ENCODE measurements around the gene ATP5F1D.
"Not testable (repeated sequence)": the region's sequence is repeated elsewhere in the genome, so short reads cannot be mapped to it uniquely, and the experiment has no call there.

ATP5F1D gene

DNA sequence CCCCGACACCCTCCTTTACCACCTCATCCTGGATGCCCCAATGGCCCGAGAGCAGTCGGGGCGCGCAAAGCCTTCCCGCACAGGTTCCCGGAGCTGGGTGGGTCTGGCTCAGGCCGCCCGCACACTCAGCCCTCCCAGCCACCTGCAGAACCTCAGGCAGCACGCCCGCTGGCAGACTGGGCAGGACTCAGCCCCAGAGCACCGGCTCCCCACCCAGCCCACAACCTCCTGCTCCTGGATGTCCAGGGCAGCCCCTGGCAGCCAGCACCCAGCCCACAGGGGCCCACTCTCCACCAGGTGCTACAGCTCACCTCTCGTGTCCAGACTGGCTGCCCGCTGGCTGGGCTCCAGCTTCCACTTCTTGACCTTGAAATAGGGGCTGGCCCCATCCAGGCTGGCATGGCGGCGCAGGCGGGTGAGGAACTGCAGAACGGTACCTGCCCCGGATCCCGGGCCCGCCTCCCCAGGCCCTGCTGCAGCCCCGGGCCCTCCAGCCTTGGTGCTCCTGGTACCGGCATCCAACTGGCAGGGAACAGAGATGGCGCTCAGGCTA, 8.4 kb upstream of the ATP5F1D start:
- DNase-seq (ENCODE audit: low read depth): no peak

- no peak for DNase-seq (ENCODE audit: low read depth)
Observed at GRCh38 chr19:1234051-1234954, 7.2 kb upstream of the ATP5F1D start.

DNA sequence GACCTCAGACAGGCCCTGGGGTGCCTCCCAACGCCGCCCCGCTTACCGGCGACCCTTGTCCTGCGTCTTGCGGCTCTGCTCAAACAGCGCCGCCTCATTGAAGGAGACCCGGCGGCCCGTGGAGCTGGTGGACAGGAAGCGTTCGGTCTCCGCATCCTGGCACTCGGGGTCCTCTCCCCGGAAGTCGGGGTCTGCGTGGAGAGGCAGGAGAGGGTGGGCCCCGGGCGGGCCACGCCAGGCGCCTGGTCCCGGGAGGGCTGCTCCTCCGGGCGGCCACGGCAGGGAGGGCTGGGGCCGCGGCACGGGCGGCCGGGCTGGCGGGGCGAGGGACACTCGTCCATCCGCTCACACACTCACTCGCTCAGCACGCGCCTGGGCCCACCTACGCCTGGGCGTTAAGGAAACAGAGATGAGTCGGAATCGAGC, 6.6 kb upstream of the ATP5F1D start:
- no peak for DNase-seq (ENCODE audit: low read depth)

GRCh38 chr19:1235625-1236538, 5.7 kb upstream of the ATP5F1D start:
- no peak for DNase-seq (ENCODE audit: low read depth)

- no peak for DNase-seq (ENCODE audit: low read depth)
Observed at GRCh38 chr19:1236576-1236975, 5.0 kb upstream of the ATP5F1D start.

GRCh38 chr19:1237027-1237659, 4.4 kb upstream of the ATP5F1D start:
- no peak for DNase-seq (ENCODE audit: low read depth)

DNA sequence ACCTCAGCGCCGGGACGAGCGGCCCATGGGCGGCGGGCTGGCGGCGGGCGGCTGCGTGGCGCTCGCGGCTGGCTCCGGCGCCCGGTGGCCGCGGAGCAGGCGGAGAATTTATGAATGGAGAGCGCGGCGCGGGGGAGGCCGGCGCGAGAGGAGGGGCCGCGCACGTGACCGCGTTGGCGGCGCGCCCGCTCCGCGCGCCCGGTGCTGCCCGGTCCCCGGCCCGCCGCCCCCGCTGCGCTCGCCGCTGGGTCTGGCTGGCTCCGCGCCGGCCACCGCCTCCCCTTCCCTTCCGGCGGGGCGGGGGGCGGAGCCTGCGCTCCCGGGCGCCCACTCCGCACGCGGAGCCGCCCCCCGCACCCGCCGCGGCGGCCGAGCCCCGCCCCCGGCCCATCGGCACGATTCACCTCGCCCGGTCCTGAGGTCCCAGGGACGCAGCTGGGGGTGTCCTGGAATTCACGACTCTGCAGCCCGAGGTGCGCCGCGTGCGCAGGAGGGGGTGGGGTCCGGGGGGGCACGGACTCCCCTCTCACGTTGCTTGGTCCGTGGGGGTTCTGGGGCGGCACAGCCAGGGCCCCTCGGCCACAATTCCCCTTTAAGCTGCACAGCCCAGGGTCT, 3.7 kb upstream of the ATP5F1D start, which contains the start of gene CBARP:
CBARP (minus strand) TSS at position 252 of the 615 bp plus-strand sequence. CDS start 1,905 bp downstream, outside the sequence.
- no peak for DNase-seq (ENCODE audit: low read depth)

GRCh38 chr19:1238369-1239303, 2.9 kb upstream of the ATP5F1D start:
- no peak for DNase-seq (ENCODE audit: low read depth)

- DNase-seq (ENCODE audit: low read depth): no peak
Observed at GRCh38 chr19:1239420-1239795, 2.1 kb upstream of the ATP5F1D start.

GRCh38 chr19:1239796-1240737, 1.5 kb upstream of the ATP5F1D start:
- DNase-seq (ENCODE audit: low read depth): peak; percentile 94

DNA sequence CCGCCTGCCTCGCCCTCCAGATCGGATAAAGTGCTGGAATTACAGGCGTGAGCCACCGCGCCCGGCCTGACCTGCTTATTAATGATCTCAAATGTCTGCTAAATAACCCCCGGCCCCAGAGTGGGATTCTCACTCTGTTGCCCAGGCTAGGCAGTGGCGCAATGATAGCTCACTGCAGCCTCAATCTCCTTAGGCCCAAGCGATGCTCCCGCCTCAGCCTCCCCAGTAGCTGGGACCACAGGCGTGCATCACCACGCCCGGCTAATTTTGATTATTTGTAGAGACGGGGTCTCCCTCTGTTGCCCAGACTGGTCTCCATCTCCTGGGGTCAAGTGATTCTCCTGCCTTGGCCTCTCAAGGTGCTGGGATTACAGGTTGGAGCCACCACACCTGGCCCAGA, 626 bp upstream of the ATP5F1D start:
- DNase-seq (ENCODE audit: low read depth): no peak

- peak; percentile 79 for DNase-seq (ENCODE audit: low read depth)
Observed at GRCh38 chr19:1243768-1244692, 2.5 kb downstream of the ATP5F1D start.

DNA sequence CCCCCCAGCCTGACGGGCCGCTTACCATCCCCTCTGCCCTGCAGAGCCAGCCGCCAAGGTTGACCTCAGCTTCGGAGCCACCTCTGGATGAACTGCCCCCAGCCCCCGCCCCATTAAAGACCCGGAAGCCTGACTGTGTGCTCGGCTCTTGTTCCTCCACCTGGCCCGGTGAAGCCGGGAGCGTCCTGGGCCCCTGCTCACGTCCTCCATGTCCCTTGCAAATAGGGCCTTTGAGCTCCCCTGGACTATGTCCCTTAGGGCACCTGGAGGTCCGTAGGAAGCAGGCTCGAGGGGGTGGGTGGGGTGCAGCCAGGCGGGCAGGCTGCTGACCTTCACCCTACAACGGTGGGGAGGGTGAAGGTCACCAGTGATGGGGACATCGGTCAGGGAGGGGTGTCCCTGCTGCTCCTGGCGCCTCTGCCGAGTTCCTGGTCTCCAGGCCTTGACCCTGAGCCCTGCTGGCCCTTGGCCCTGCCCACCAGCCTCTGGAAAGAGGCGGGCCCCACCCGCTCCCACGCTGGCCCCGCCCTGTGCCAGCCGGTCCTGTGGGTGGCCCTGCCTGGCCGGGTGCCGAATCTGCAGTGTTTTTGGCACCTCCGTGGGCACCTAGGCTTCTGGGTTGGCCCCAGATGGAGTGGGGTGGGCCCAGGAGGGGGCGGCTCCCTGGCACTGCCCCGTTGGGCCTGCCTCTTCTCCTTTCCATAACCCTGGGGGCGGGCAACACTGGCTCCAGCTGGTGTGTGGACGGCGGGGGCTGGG, 3.3 kb downstream of the ATP5F1D start:
- no peak for DNase-seq (ENCODE audit: low read depth)

- DNase-seq (ENCODE audit: low read depth): no peak
Observed at GRCh38 chr19:1245494-1246264, 4.1 kb downstream of the ATP5F1D start.

DNA sequence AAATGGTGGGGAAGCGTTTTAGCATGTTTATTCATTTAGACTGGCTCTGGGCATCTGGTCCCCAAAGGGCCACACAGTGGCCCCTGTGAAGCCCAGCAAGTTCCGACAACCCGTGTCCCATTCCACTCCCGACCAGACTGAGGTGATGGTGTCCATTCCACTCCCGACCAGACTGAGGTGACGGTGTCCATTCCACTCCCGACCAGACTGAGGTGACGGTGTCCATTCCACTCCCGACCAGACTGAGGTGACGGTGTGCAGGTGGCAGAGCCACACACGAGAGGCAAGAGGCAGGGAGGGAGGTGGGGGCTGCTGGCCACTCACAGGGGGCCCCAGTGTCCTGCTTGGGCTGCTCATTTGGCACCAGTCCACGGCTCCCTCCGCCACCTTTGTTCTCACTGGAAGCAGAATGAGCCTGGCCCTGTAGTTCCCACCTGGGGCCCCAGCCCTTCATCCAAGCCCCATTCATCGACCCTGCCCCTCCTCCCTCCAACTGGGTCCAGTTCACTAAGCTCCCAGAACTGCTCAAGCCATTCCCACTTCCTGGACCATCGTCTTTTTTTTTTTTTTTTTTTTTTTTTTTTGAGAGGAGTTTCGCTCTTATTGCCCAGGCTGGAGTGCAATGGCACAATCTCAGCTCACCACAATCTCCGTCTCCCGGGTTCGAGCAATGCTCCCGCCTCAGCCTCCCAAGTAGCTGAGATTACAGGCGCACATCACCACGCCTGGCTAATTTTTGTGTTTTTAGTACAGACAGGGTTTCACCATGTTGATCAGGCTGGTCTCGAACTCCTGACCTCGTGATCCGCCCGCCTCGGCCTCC, 4.9 kb downstream of the ATP5F1D start:
- DNase-seq (ENCODE audit: low read depth): not testable (repeated sequence)

DNA sequence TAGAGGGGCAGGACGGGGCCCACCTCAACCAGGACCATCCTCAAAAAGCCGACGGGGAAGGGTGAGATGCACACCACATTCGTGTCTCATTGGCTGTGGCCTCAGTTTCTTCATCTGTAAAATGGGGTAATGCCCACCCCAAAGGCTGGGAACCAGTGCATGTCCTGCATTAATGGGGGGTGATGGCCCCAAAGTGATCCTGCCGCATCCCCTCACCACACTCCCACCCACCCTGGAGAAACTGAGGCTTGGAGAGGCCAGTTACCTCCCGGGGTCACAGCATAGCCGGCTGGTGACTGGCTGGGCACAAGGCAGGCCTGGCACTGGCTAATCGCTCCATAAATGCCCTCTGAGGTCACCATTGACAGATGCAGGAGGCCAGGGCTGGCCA, 6.2 kb downstream of the ATP5F1D start:
- DNase-seq (ENCODE audit: low read depth): no peak
